HPDE6-E6E7 (cell line): ENCODE results near the gene TAF1.
"Not testable (repeated sequence)": the region's sequence is repeated elsewhere in the genome, so short reads cannot be mapped to it uniquely, and the experiment has no call there.

Experiments
- DNase-seq: peaks from one replicate; pipeline ENCODE4 v3.0.0; 2011; ENCODE audit warnings: missing footprints; ENCODE audit errors: extremely low spot score

The TAF1 gene

GRCh38 chrX:71420686-71421085 is 54.5 kb downstream of the TAF1 start:
- DNase-seq, result no peak

- no peak for DNase-seq
These were observed 66.6 kb downstream of the TAF1 start for GRCh38 chrX:71432733-71433132.

- no peak for DNase-seq
These were observed 72.6 kb downstream of the TAF1 start for GRCh38 chrX:71438750-71439149.

- DNase-seq, result no peak
These were observed 73.3 kb downstream of the TAF1 start for GRCh38 chrX:71439420-71439819.

GRCh38 chrX:71439896-71440295 is 73.7 kb downstream of the TAF1 start:
- no peak for DNase-seq

GRCh38 chrX:71440401-71440800 is 74.2 kb downstream of the TAF1 start:
- no peak for DNase-seq

GRCh38 chrX:71441809-71442208 is 75.7 kb downstream of the TAF1 start:
- DNase-seq, result not testable (repeated sequence)

GRCh38 chrX:71450433-71451106 is 84.4 kb downstream of the TAF1 start:
- DNase-seq, result no peak

- not testable (repeated sequence) for DNase-seq
These were observed 85.4 kb downstream of the TAF1 start for GRCh38 chrX:71451518-71451917.

GRCh38 chrX:71453056-71453455 is 86.9 kb downstream of the TAF1 start:
- DNase-seq, result no peak

GRCh38 chrX:71454222-71454621 is 88.1 kb downstream of the TAF1 start:
- no peak for DNase-seq

GRCh38 chrX:71458866-71459265 is 92.7 kb downstream of the TAF1 start:
- no peak for DNase-seq

- DNase-seq, result no peak
These were observed 98.8 kb downstream of the TAF1 start for GRCh38 chrX:71464968-71465367.

GRCh38 chrX:71466979-71467523 is 100.9 kb downstream of the TAF1 start:
- no peak for DNase-seq

- no peak for DNase-seq
These were observed 109.8 kb downstream of the TAF1 start for GRCh38 chrX:71475785-71476540.

GRCh38 chrX:71482228-71482958 is 116.2 kb downstream of the TAF1 start:
- no peak for DNase-seq

GRCh38 chrX:71487814-71488213 is 121.7 kb downstream of the TAF1 start:
- DNase-seq, result no peak

- DNase-seq, result no peak
These were observed 123.4 kb downstream of the TAF1 start for GRCh38 chrX:71489540-71489939.

GRCh38 chrX:71492231-71493065 is 126.3 kb downstream of the TAF1 start:
- DNase-seq, result no peak

- no peak for DNase-seq
These were observed 127.0 kb downstream of the TAF1 start for GRCh38 chrX:71493111-71493613.

- not testable (repeated sequence) for DNase-seq
These were observed 129.8 kb downstream of the TAF1 start for GRCh38 chrX:71495979-71496378.
